Pancreas (tissue), 10 donors: ENCODE results near the gene ROR1. TPM values are rescaled to one million over a fixed set of nuclear protein-coding genes. Genes with fewer than 3 reads are reported as not detected.

Experiments
- ATAC-seq, 4 donors: fragments of 200-7000 bp; cut with Tn5 transposase; one replicate each; pipeline versions ENCODE4 v1.8.0 to v1.9.1; 2020; ENCODE audit warnings: mild to moderate bottlenecking in 4 of 4, moderate library complexity in 4 of 4
- DNase-seq, 6 donors: peaks; one replicate each; pipeline ENCODE4 v3.0.0-alpha.2; 2020
- FAIRE-seq: peaks from 2 replicates; lab custom pipeline; 2012; peaks lifted over from hg19 to GRCh38; lab: Jason Lieb, UNC
- H3K27ac ChIP-seq, 4 donors: fragments of 200-600 bp; sonication (generic); 1 replicate in 3 of 4; 2 replicates in 1 of 4; pipeline versions ENCODE4 v1.5.0 to v1.8.0; 2020
- H3K27me3 ChIP-seq, 4 donors: fragments of 200-600 bp; one replicate each; pipeline ENCODE4 v1.8.0; 2021
- H3K36me3 ChIP-seq, 3 donors: fragments of 200-600 bp; sonication (generic) in 1 of 3; one replicate each; pipeline versions ENCODE4 v1.5.0 to v1.8.0; 2020 to 2021
- H3K4me1 ChIP-seq, 3 donors: fragments of 200-600 bp; one replicate each; pipeline ENCODE4 v1.8.0; 2021
- H3K4me3 ChIP-seq, 4 donors: fragments of 200-600 bp; sonication (generic) in 2 of 4; one replicate each; pipeline versions ENCODE4 v1.5.0 to v1.8.0; 2020 to 2021
- H3K9me3 ChIP-seq, 4 donors: fragments of 200-600 bp; one replicate each; pipeline ENCODE4 v1.8.0; 2021
- CTCF ChIP-seq, 4 donors: fragments of 200-600 bp; sonication (generic) in 3 of 4; IDR thresholded peaks; one replicate each; pipeline versions ENCODE4 v1.5.0 to v1.8.0; 2021; ENCODE audit warnings: antibody characterized with exemption in 4 of 4
- WGBS, 2 donors: extraction: QIAGEN DNeasy Blood & Tissue Kit; methylation state at CpG; one replicate each; pipeline ENCODE4 v1.1.7; 2013; 5-methylcytosine and 5-hydroxymethylcytosine counted together
- intact Hi-C, 3 donors: fragments of 100-400 bp; cut with DNase I; formaldehyde crosslinking; loops; one replicate each; pipeline versions ENCODE4 v1.11.1 to v1.14.2; 2022
- polyA plus RNA-seq, 2 donors: library from polyadenylated mRNA; stranded (reverse); fragments of 200-250 nt; gene quantifications; one replicate each; pipeline ENCODE4 v1.2.3, GENCODE V29; 2013
- total RNA-seq, 6 donors: library from RNA; stranded (reverse); fragmentation: NEBNext Ultra II Directional in 4 of 6; extraction: Animal tissue kit (Norgen Biotek cat#: 25700) in 4 of 6; gene quantifications; one replicate each; pipeline versions ENCODE4 v1.2.1 to v1.2.4, GENCODE V29; 2021 to 2023
- donor health status: healthy with polysubstance abuse.
- donor health status: DM: no; HTN: no; CAD: no; lungs with moderate emphysema.
- donor health status: DM: no; HTN: no; CAD: no.
- donor health status: control.
- donor health status: control.
- donor health status: Bipolar disorder and iron deficiency.
- donor health status: DM: yes; HTN: yes; CAD: no.
- donor health status: DM: no; HTN: no; CAD: no.
- donor health status: DM: no; HTN: no; CAD: no.
- donor health status: DM: yes; HTN: yes; CAD: no.

Gene ROR1
- total and polyA plus RNA-seq, 8 donors = 1.3 to 18.5 (median 7.3) TPM

DNA sequence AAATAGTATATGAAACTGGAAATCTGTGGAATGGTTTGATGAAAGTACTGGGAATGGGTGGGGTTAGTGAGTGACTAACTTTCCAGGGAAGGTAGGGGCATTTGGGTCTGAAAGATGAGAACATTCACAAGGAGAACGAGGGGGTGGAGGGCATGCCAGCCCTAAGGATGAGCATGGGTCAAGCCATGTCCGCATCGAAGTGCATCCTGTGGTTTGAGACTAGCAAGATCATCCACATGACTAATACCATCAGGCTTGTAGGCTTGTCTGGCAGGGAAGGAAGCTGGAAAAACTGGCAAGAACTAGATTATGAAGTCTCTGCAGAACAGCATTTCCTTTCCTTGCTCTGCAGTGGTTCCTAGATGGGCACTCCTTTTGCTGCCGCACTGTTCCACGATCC, 359.2 kb downstream of the ROR1 start:
- peak in 1 of 4 donors; percentile 30 for ATAC-seq
- Histone ChIP-seq H3K27ac (no peak overlapping the region), H3K4me1 (no peaks in the 10 kb centered on the region), H3K9me3 (no peaks in the 10 kb centered on the region), H3K36me3 (no peaks in the 10 kb centered on the region), H3K4me3 (no peak overlapping the region), H3K27me3 (no peaks in the 10 kb centered on the region)
- intact Hi-C loops = loop anchor here in 1 of 3 donors (10.0 kb wide), 2 partner anchors 198 to 358 kb away; partner anchors contain the start of gene ROR1
- TF ChIP-seq CTCF (IDR thresholded peaks at IDR 0.05) = no peak
- no peak for FAIRE-seq
- no peak for DNase-seq
- 92 to 94% methylated on average over 5 of the region's 5 CpGs for WGBS, 2 donors

- FAIRE-seq (no peak), DNase-seq (no peak), ATAC-seq (no peak)
- Histone ChIP-seq H3K27me3 (no peaks in the 10 kb centered on the region), H3K36me3 (no peaks in the 10 kb centered on the region), H3K27ac (no peak overlapping the region), H3K4me1 (no peaks in the 10 kb centered on the region), H3K4me3 (no peak overlapping the region), H3K9me3 (no peaks in the 10 kb centered on the region)
- 85 to 91% methylated on average over 3 of the region's 3 CpGs for WGBS, 2 donors
- no peak for TF ChIP-seq CTCF (IDR thresholded peaks at IDR 0.05)
- intact Hi-C loops = loop anchor here in 1 of 3 donors (10.0 kb wide), 2 partner anchors 201 to 361 kb away; partner anchors contain the start of gene ROR1
Measured at GRCh38 chr1:64135462-64136223, 361.8 kb downstream of the ROR1 start.

- H3K27me3 ChIP-seq = no peaks in the 10 kb centered on the region
- no peak for DNase-seq
- no peak overlapping the region for H3K27ac ChIP-seq
- intact Hi-C loops = loop anchor here in 1 of 3 donors (10.0 kb wide), 2 partner anchors 201 to 361 kb away; partner anchors contain the start of gene ROR1
- no peak for FAIRE-seq
- H3K9me3 ChIP-seq = no peaks in the 10 kb centered on the region
- H3K36me3 ChIP-seq = no peaks in the 10 kb centered on the region
- no peak for ATAC-seq
- 82 to 88% methylated on average over 5 of the region's 5 CpGs for WGBS, 2 donors
- H3K4me3 ChIP-seq = no peak overlapping the region
- no peaks in the 10 kb centered on the region for H3K4me1 ChIP-seq
- TF ChIP-seq CTCF (IDR thresholded peaks at IDR 0.05) = no peak
Measured at GRCh38 chr1:64136296-64136695, 362.5 kb downstream of the ROR1 start.

- H3K36me3 ChIP-seq = no peaks in the 10 kb centered on the region
- H3K27me3 ChIP-seq = no peaks in the 10 kb centered on the region
- ATAC-seq (peak; percentile 84 to 99 (median 94)), DNase-seq (peak; percentile 64 to 86 (median 70)), FAIRE-seq (peak; percentile 73)
- TF ChIP-seq CTCF (IDR thresholded peaks at IDR 0.05) = peak; percentile 78 to 85 (median 84)
- no peaks in the 10 kb centered on the region for H3K9me3 ChIP-seq
- intact Hi-C loops = loop anchor here in 1 of 3 donors (10.0 kb wide), 2 partner anchors 202 to 362 kb away; partner anchors contain the start of gene ROR1
- no peak overlapping the region for H3K4me3 ChIP-seq
- H3K27ac ChIP-seq = no peak overlapping the region
- H3K4me1 ChIP-seq = no peaks in the 10 kb centered on the region
- WGBS, 2 donors = 39 to 42% methylated on average over 7 of the region's 7 CpGs
Measured at GRCh38 chr1:64136752-64137411, 363.1 kb downstream of the ROR1 start.
